GM12801 (cell line): Measurements from ENCODE around the gene ZNF436.

ENCODE experiments used
- CTCF ChIP-seq: IDR thresholded peaks from one replicate; pipeline ENCODE4 v1.5.1; 2011; ENCODE audit warnings: control low read depth; ENCODE audit not compliant: insufficient read length; ENCODE audit errors: extremely low read depth

Gene ZNF436

GRCh38 chr1:23403735-23404486 lies 34.3 kb upstream of the ZNF436 start:
- no peak for TF ChIP-seq CTCF

- TF ChIP-seq CTCF = no peak
These were observed 33.7 kb upstream of the ZNF436 start for GRCh38 chr1:23403355-23403734.

GRCh38 chr1:23403038-23403336 lies 33.4 kb upstream of the ZNF436 start:
- TF ChIP-seq CTCF = no peak

GRCh38 chr1:23402286-23403037 lies 32.8 kb upstream of the ZNF436 start:
- no peak for TF ChIP-seq CTCF

- TF ChIP-seq CTCF = no peak
These were observed 31.7 kb upstream of the ZNF436 start for GRCh38 chr1:23401313-23401712.

- TF ChIP-seq CTCF = no peak
These were observed 30.9 kb upstream of the ZNF436 start for GRCh38 chr1:23400324-23401114.

GRCh38 chr1:23399229-23399628 lies 29.6 kb upstream of the ZNF436 start:
- no peak for TF ChIP-seq CTCF
